ENCODE measurements around the gene IFT52.

GRCh38 chr20:43586641-43587040, 4.1 kb upstream of the IFT52 start:
- no peak for TF ChIP-seq YY1 (IDR thresholded peaks at IDR 0.05; ENCODE audit: insufficient read depth, insufficient read length)
- no peak for TF ChIP-seq ZNF274 (IDR thresholded peaks at IDR 0.05; ENCODE audit: low read depth, low read length)
- no peak for TF ChIP-seq SUZ12 (IDR thresholded peaks at IDR 0.05; ENCODE audit: extremely low read depth, insufficient read depth, insufficient read length)
